Endothelial cell of umbilical vein (primary cell): Measurements from ENCODE around the gene ANKRD23. TPM values are rescaled to one million over a fixed set of nuclear protein-coding genes. Genes with fewer than 3 reads are reported as not detected.

ENCODE experiments used
- BruUV-seq: library from RNA; stranded (reverse); fragments of 400-500 nt; replicated peaks from 2 replicates; lab custom pipeline; 2021; lab: Mats Ljungman, UMichigan
- CTCF ChIA-PET: fragments of 300-600, 350-600 bp; sonication (Branson Sonifier 250); formaldehyde crosslinking; loops from one replicate; lab custom pipeline; 2021; ENCODE audit warnings: antibody characterized with exemption, inconsistent platforms; lab: Charles Lee
- POLR2A ChIA-PET: fragments of 300-600, 350-600 bp; sonication (Branson Sonifier 250); formaldehyde crosslinking; loops from one replicate; lab custom pipeline; 2021; ENCODE audit warnings: antibody characterized with exemption, inconsistent platforms; lab: Charles Lee
- DNase-seq: peaks from one replicate; pipeline ENCODE4 v3.0.0-alpha.2; 2011; ENCODE audit warnings: low read depth, low spot score
- FAIRE-seq: peaks from 2 replicates; lab custom pipeline; 2011; peaks lifted over from hg19 to GRCh38; lab: Jason Lieb, UNC
- H2AFZ ChIP-seq: 2 replicates; pipeline ENCODE4 v1.6.0; 2012; ENCODE audit warnings: low read depth, low read length, control low read depth, inconsistent platforms
- H3K27ac ChIP-seq: 2 replicates; pipeline ENCODE4 v1.5.1; 2011; ENCODE audit warnings: low read depth, mild to moderate bottlenecking, control low read depth, low read length, moderate library complexity; ENCODE audit not compliant: insufficient read depth
- H3K27me3 ChIP-seq, 2 experiments: 2 replicates each; pipeline versions ENCODE4 v1.6.0 to v1.6.1; 2011; ENCODE audit warnings: low read length in 2 of 2, mixed read lengths in 1 of 2; ENCODE audit not compliant: control insufficient read depth in 2 of 2, insufficient read depth in 2 of 2
- H3K36me3 ChIP-seq, 2 experiments: 2 replicates in 1 of 2; 3 replicates in 1 of 2; pipeline ENCODE4 v1.5.1; 2011; ENCODE audit warnings: low read length in 2 of 2, mild to moderate bottlenecking in 1 of 2, moderate library complexity in 1 of 2; ENCODE audit not compliant: control insufficient read depth in 2 of 2, insufficient read depth in 2 of 2; ENCODE audit errors: extremely low read depth in 1 of 2
- H3K4me1 ChIP-seq: 3 replicates; pipeline ENCODE4 v1.5.1; 2011; ENCODE audit warnings: mild to moderate bottlenecking, low read length; ENCODE audit not compliant: control insufficient read depth, insufficient read depth; ENCODE audit errors: extremely low read depth
- H3K4me2 ChIP-seq: 2 replicates; pipeline ENCODE4 v1.6.1; 2011; ENCODE audit warnings: low read length, control low read depth, mixed read lengths; ENCODE audit not compliant: insufficient read depth
- H3K4me3 ChIP-seq, 3 experiments: fragments of 200-600 bp in 1 of 3; sonication (generic), shearing (Covaris generic) in 1 of 3; replicated peaks in 1 of 3; 2 replicates each; pipeline ENCODE4 v1.5.1; 2011 to 2016; ENCODE audit warnings: control low read depth in 3 of 3, low read length in 3 of 3, mild to moderate bottlenecking in 2 of 3, inconsistent platforms in 1 of 3, low read depth in 1 of 3, moderate library complexity in 1 of 3; ENCODE audit not compliant: insufficient read depth in 1 of 3
- H3K79me2 ChIP-seq: 2 replicates; pipeline ENCODE4 v1.6.0; 2012; ENCODE audit warnings: low read length, inconsistent platforms; ENCODE audit not compliant: control insufficient read depth, insufficient read depth
- H3K9ac ChIP-seq: replicated peaks from 2 replicates; pipeline ENCODE3; 2011; ENCODE audit warnings: low read length, control low read depth; ENCODE audit not compliant: insufficient read depth; ENCODE audit errors: extremely low read depth
- H3K9me1 ChIP-seq: replicated peaks from 3 replicates; pipeline ENCODE4 v1.6.0; 2011; ENCODE audit warnings: mild to moderate bottlenecking, low read length; ENCODE audit not compliant: control insufficient read depth, insufficient read depth; ENCODE audit errors: extremely low read depth
- H3K9me3 ChIP-seq: replicated peaks from 2 replicates; pipeline ENCODE4 v1.5.1; 2012; ENCODE audit warnings: low read length, inconsistent platforms; ENCODE audit not compliant: control insufficient read depth, insufficient read depth
- H4K20me1 ChIP-seq: replicated peaks from 2 replicates; pipeline ENCODE3; 2011; ENCODE audit warnings: mild to moderate bottlenecking, low read length; ENCODE audit not compliant: control insufficient read depth, insufficient read depth; ENCODE audit errors: extremely low read depth
- EZH2 ChIP-seq: IDR thresholded peaks from 2 replicates; pipeline ENCODE4 v1.6.1; 2012; ENCODE audit warnings: borderline replicate concordance, low read depth, mild to moderate bottlenecking, moderate library complexity, low read length, inconsistent platforms; ENCODE audit not compliant: severe bottlenecking
- FOS ChIP-seq: IDR thresholded peaks from 2 replicates; pipeline ENCODE4 v1.6.1; 2011; ENCODE audit warnings: mild to moderate bottlenecking, low read length, moderate library complexity, borderline replicate concordance; ENCODE audit not compliant: insufficient read depth
- GATA2 ChIP-seq: IDR thresholded peaks from 2 replicates; pipeline ENCODE4 v1.7.0; 2011; ENCODE audit warnings: low read depth, mild to moderate bottlenecking, moderate library complexity, mixed read lengths, low read length; ENCODE audit not compliant: insufficient read length, insufficient read depth
- JUN ChIP-seq: IDR thresholded peaks from 2 replicates; pipeline ENCODE4 v1.6.1; 2011; ENCODE audit warnings: borderline replicate concordance, low read depth; ENCODE audit not compliant: insufficient read length, insufficient read depth
- MYC ChIP-seq: IDR thresholded peaks from one replicate; pipeline ENCODE4 v1.6.1; 2011; ENCODE audit warnings: mild to moderate bottlenecking, low read depth, low read length
- POLR2A ChIP-seq: IDR thresholded peaks from 2 replicates; pipeline ENCODE4 v1.6.1; 2012; ENCODE audit warnings: low read depth, mild to moderate bottlenecking, control low read depth, low read length
- POLR2AphosphoS5 ChIP-seq: IDR thresholded peaks from 2 replicates; pipeline ENCODE4 v1.6.1; 2012; ENCODE audit warnings: low read depth, mild to moderate bottlenecking, control low read depth, low read length, moderate library complexity; ENCODE audit not compliant: insufficient read depth
- dilution Hi-C: fragments of 300-500 bp; cut with MboI; formaldehyde crosslinking; loops from one replicate; pipeline ENCODE4 v1.15.0; 2019; ENCODE audit warnings: low sequenced_read_pairs; ENCODE audit not compliant: extremely low pct_ligation_motif_present
- intact Hi-C: fragments of 100-400 bp; cut with micrococcal nuclease; formaldehyde crosslinking; loops from one replicate; pipeline ENCODE4 v1.10.0; 2022
- polyA plus RNA-seq, 4 experiments: library from polyadenylated mRNA; depleted of rRNA in 3 of 4; stranded (reverse) in 3 of 4; unstranded in 1 of 4; fragments of >200 nt; gene quantifications; 2 replicates each; pipeline versions ENCODE4 v1.2.1 to v1.2.3, GENCODE V29; 2011 to 2012; ENCODE audit warnings: missing spikeins in 1 of 4
- total RNA-seq: library from RNA; stranded (reverse); gene quantifications from 2 replicates; pipeline ENCODE4 v1.2.3, GENCODE V29; 2021
- TF ChIP-seq, protein P1 (sequence below), 2 donors: IDR thresholded peaks; 1 replicate in 1 of 2; 2 replicates in 1 of 2; pipeline ENCODE4 v1.5.1; 2011; ENCODE audit warnings: low read length in 2 of 2, mild to moderate bottlenecking in 2 of 2, moderate library complexity in 2 of 2, control low read depth in 1 of 2, inconsistent platforms in 1 of 2, low read depth in 1 of 2; ENCODE audit not compliant: insufficient read depth in 1 of 2; ENCODE audit errors: extremely low read depth in 1 of 2
- TF ChIP-seq, protein P2 (sequence below): IDR thresholded peaks from 2 replicates; pipeline ENCODE4 v1.6.1; 2011; ENCODE audit not compliant: insufficient read depth, insufficient read length

Gene ANKRD23
- total and polyA plus RNA-seq, 2 donors (not counting 3 experiments of a cell fraction or from before 2014, with no cell fraction given) = 1.7 to 3.6 TPM

DNA sequence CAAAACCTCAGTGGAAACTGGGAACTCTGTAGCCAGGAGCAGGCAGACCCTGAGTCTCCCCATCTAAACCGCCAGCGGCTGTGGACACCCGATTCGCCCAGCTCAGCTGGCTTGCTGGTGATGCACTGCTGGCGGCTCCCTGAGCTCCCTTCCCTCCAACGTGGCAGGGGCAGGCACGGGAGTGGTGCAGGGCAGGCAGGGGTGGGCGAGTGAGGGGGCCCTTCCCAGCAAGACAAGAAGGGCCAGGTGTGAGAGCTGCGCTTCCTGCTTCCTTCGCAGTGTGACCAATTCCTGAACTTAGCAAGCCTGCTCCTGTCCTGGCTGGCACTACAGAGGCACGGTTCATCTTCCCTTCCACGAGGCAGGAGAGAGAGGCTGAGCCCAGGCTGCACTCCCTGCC is 38.4 kb upstream of the ANKRD23 start:
- H3K4me2 ChIP-seq = no peak overlapping the region
- no peaks in the 10 kb centered on the region for H3K27me3 ChIP-seq
- H3K79me2 ChIP-seq = no peaks in the 10 kb centered on the region
- dilution Hi-C loops = no loop called here
- H2AFZ ChIP-seq = no peak overlapping the region
- H3K4me1 ChIP-seq = no peaks in the 10 kb centered on the region
- DNase-seq (no peak), FAIRE-seq (no peak)
- ChIA-PET POLR2A (no interaction called here), CTCF (interaction anchor here (0.8 to 1.1 kb wide), 2 partner anchors 9 to 70 kb away, joined by 3 read pairs; no protein-coding TSS in a partner anchor)
- BruUV-seq = no TSS peak
- intact Hi-C loops = no loop called here
- H3K9me1 ChIP-seq = no peaks in the 10 kb centered on the region
- no peak overlapping the region for H3K4me3 ChIP-seq
- TF ChIP-seq, protein P1, sequence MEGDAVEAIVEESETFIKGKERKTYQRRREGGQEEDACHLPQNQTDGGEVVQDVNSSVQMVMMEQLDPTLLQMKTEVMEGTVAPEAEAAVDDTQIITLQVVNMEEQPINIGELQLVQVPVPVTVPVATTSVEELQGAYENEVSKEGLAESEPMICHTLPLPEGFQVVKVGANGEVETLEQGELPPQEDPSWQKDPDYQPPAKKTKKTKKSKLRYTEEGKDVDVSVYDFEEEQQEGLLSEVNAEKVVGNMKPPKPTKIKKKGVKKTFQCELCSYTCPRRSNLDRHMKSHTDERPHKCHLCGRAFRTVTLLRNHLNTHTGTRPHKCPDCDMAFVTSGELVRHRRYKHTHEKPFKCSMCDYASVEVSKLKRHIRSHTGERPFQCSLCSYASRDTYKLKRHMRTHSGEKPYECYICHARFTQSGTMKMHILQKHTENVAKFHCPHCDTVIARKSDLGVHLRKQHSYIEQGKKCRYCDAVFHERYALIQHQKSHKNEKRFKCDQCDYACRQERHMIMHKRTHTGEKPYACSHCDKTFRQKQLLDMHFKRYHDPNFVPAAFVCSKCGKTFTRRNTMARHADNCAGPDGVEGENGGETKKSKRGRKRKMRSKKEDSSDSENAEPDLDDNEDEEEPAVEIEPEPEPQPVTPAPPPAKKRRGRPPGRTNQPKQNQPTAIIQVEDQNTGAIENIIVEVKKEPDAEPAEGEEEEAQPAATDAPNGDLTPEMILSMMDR (IDR thresholded peaks at IDR 0.05; ENCODE audit: extremely low read depth in 1 of 2, insufficient read depth in 1 of 2, low read depth in 1 of 2, low read length in 2 of 2) = no peak
- TF ChIP-seq, protein P2, sequence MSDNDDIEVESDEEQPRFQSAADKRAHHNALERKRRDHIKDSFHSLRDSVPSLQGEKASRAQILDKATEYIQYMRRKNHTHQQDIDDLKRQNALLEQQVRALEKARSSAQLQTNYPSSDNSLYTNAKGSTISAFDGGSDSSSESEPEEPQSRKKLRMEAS = no peak
- TF ChIP-seq GATA2 (no peak), JUN (no peak), POLR2A (no peak), MYC (no peak), EZH2 (no peak), FOS (no peak), POLR2AphosphoS5 (no peak)
- H3K9me3 ChIP-seq = no peaks in the 10 kb centered on the region
- H4K20me1 ChIP-seq = no peaks in the 10 kb centered on the region
- no peak overlapping the region for H3K27ac ChIP-seq
- no peak overlapping the region for H3K9ac ChIP-seq
- H3K36me3 ChIP-seq = no peaks in the 10 kb centered on the region
